GM12892 (cell line): ENCODE data around the gene FOXP2.

Experiments used
- POLR2A ChIP-seq: IDR thresholded peaks from 2 replicates; pipeline ENCODE4 v1.6.1; 2011; ENCODE audit warnings: low read depth, low read length, control low read depth
- POLR2AphosphoS5 ChIP-seq: IDR thresholded peaks from 2 replicates; pipeline ENCODE4 v1.6.1; 2011; ENCODE audit warnings: low read depth, low read length, control low read depth
- TAF1 ChIP-seq: IDR thresholded peaks from 2 replicates; pipeline ENCODE4 v1.6.1; 2011; ENCODE audit warnings: low read depth, mild to moderate bottlenecking, control low read depth, low read length, borderline replicate concordance

- TF ChIP-seq POLR2A (no peak), POLR2AphosphoS5 (no peak), TAF1 (no peak)
These were observed 12.2 kb downstream of the FOXP2 start for GRCh38 chr7:114426824-114427223.
